GM12878 (cell line): ENCODE results near the gene EEF1A2. TPM values are rescaled to one million over a fixed set of nuclear protein-coding genes. Genes with fewer than 3 reads are reported as not detected.

Experiments used
- ATAC-seq: fragments of 200-7000 bp; cut with Tn5 transposase; 3 replicates; pipeline ENCODE4 v1.9.1; 2020; ENCODE audit warnings: mild to moderate bottlenecking, moderate library complexity
- BruUV-seq: library from RNA; stranded (reverse); fragments of 400-500 nt; replicated peaks from 2 replicates; lab custom pipeline; 2021; lab: Mats Ljungman, UMichigan
- CTCF ChIA-PET: fragments of 300-600 bp; sonication (Branson Sonifier 250); formaldehyde crosslinking; extraction: SDS; loops from one replicate; lab custom pipeline; 2021; ENCODE audit warnings: inconsistent platforms; lab: Yijun Ruan, JAX
- POLR2A ChIA-PET: fragments of 350-600 bp; formaldehyde crosslinking; extraction: SDS; loops from one replicate; lab custom pipeline; 2021; ENCODE audit warnings: inconsistent platforms; lab: Charles Lee
- RAD21 ChIA-PET: fragments of 300-600 bp; sonication (Branson Sonifier 250); formaldehyde crosslinking; loops from one replicate; lab custom pipeline; 2023; ENCODE audit warnings: antibody characterized with exemption; ENCODE audit not compliant: unreplicated experiment; lab: Charles Lee
- SMC1A ChIA-PET: fragments of 300-600 bp; sonication (Branson Sonifier 250); formaldehyde crosslinking; loops from one replicate; lab custom pipeline; 2023; ENCODE audit not compliant: unreplicated experiment, uncharacterized antibody; lab: Charles Lee
- DNase-seq: peaks from one replicate; pipeline ENCODE4 v3.0.0-alpha.2; 2011; ENCODE audit warnings: low read depth, low spot score
- FAIRE-seq: peaks from 3 replicates; lab custom pipeline; 2011; peaks lifted over from hg19 to GRCh38; lab: Jason Lieb, UNC
- H2AFZ ChIP-seq: 2 replicates; pipeline ENCODE4 v1.6.0; 2011; ENCODE audit warnings: low read depth, low read length, control low read depth; ENCODE audit not compliant: control insufficient read depth
- H3K27ac ChIP-seq: 2 replicates; pipeline ENCODE4 v1.5.1; 2011; ENCODE audit warnings: control low read depth; ENCODE audit not compliant: control insufficient read depth, insufficient read depth
- H3K27me3 ChIP-seq, 2 experiments: replicated peaks in 1 of 2; 2 replicates each; pipeline versions ENCODE4 v1.6.0 to v1.6.1; 2011; ENCODE audit warnings: low read length in 1 of 2; ENCODE audit not compliant: control insufficient read depth in 2 of 2, insufficient read depth in 2 of 2
- H3K36me3 ChIP-seq, 2 experiments: 2 replicates each; pipeline ENCODE4 v1.5.1; 2011; ENCODE audit warnings: low read length in 1 of 2; ENCODE audit not compliant: control insufficient read depth in 2 of 2, insufficient read depth in 2 of 2
- H3K4me1 ChIP-seq: 2 replicates; pipeline ENCODE4 v1.6.1; 2011; ENCODE audit warnings: mild to moderate bottlenecking, low read length, moderate library complexity, mixed read lengths; ENCODE audit not compliant: control insufficient read depth, insufficient read depth
- H3K4me2 ChIP-seq: 2 replicates; pipeline ENCODE4 v1.6.0; 2011; ENCODE audit warnings: control low read depth; ENCODE audit not compliant: control insufficient read depth, insufficient read depth
- H3K4me3 ChIP-seq: fragments of 200-600 bp; sonication (generic); 2 replicates; pipeline ENCODE4 v1.5.1; 2016
- H3K79me2 ChIP-seq: 2 replicates; pipeline ENCODE4 v1.6.0; 2011; ENCODE audit warnings: low read length; ENCODE audit not compliant: control insufficient read depth, insufficient read depth
- H3K9ac ChIP-seq: 2 replicates; pipeline ENCODE4 v1.8.0; 2011; ENCODE audit warnings: low read length, control low read depth, mixed read lengths; ENCODE audit not compliant: control insufficient read depth, insufficient read depth
- H3K9me3 ChIP-seq: replicated peaks from 3 replicates; pipeline ENCODE4 v1.5.1; 2011; ENCODE audit warnings: mild to moderate bottlenecking, low read length; ENCODE audit not compliant: control insufficient read depth, insufficient read depth
- H4K20me1 ChIP-seq: 2 replicates; pipeline ENCODE4 v1.6.0; 2011; ENCODE audit not compliant: control insufficient read depth, insufficient read depth
- FOXK2 ChIP-seq: fragments of 450-650 bp; IDR thresholded peaks from 2 replicates; pipeline ENCODE4 v1.6.1; 2017; ENCODE audit warnings: mild to moderate bottlenecking, moderate library complexity
- JUNB ChIP-seq: IDR thresholded peaks from 2 replicates; pipeline ENCODE4 v1.6.1; 2016; ENCODE audit warnings: antibody characterized with exemption, mild to moderate bottlenecking
- YBX1 ChIP-seq: fragments of 450-650 bp; IDR thresholded peaks from 2 replicates; pipeline ENCODE4 v1.6.1; 2016; ENCODE audit warnings: antibody characterized with exemption
- ZBED1 ChIP-seq: IDR thresholded peaks from 2 replicates; pipeline ENCODE4 v1.6.1; 2016; ENCODE audit warnings: borderline replicate concordance
- ZNF274 ChIP-seq: IDR thresholded peaks from one replicate; pipeline ENCODE4 v1.8.0; 2011; ENCODE audit not compliant: insufficient read length, insufficient read depth
- WGBS: methylation state at CpG from one replicate; pipeline ENCODE4 v1.1.6; 2016; ENCODE audit warnings: low lambda C conversion rate; ENCODE audit not compliant: insufficient replicate concordance, insufficient coverage; ENCODE audit errors: missing lambda C conversion rate; 5-methylcytosine and 5-hydroxymethylcytosine counted together
- in situ Hi-C: fragments of 300-500 bp; cut with MboI; formaldehyde crosslinking; loops from 9 replicates; pipeline ENCODE4 v1.14.3; 2018; ENCODE audit warnings: mixed read lengths
- intact Hi-C: fragments of 100-400 bp; cut with micrococcal nuclease; formaldehyde crosslinking; loops from one replicate; pipeline ENCODE4 v1.14.2; 2022; ENCODE audit not compliant: unreplicated experiment
- polyA plus RNA-seq, 11 experiments: library from polyadenylated mRNA; depleted of rRNA in 4 of 11; unstranded in 6 of 11; stranded (reverse) in 5 of 11; fragments of >200 nt; fragmentation: Nextera tagmentation in 4 of 11; fragmentation: Illumina TruSeq in 1 of 11; extraction: Ambion mirVana in 4 of 11; extraction: Trizol in 1 of 11; gene quantifications; 1 replicate in 1 of 11; 2 replicates in 10 of 11; pipeline versions ENCODE4 v1.2.1 to v1.2.3, GENCODE V29; 2011 to 2016; ENCODE audit warnings: inconsistent platforms in 2 of 11, missing spikeins in 2 of 11, low read depth in 1 of 11
- total RNA-seq, 4 experiments: library from RNA; depleted of rRNA in 3 of 4; stranded (reverse); fragments of >200 nt in 3 of 4; fragmentation: Illumina TruSeq in 1 of 4; extraction: Trizol in 1 of 4; gene quantifications; 2 replicates each; pipeline versions ENCODE4 v1.2.1 to v1.2.3, GENCODE V29; 2013 to 2021
- TF ChIP-seq, protein P1 (sequence below): IDR thresholded peaks from 2 replicates; pipeline ENCODE4 v1.6.1; 2012; ENCODE audit warnings: mild to moderate bottlenecking, low read depth, low read length
- TF ChIP-seq, protein P2 (sequence below): fragments of 450-650 bp; conservative IDR thresholded peaks from 2 replicates; pipeline ENCODE4 v1.6.1; 2017; ENCODE audit warnings: mild to moderate bottlenecking, moderate library complexity

The EEF1A2 gene
- total and polyA plus RNA-seq, 10 of the 15 experiments (the other 5 are each of a cell fraction or from before 2014, with no cell fraction given) = 0.56 TPM; not detected in 9

DNA sequence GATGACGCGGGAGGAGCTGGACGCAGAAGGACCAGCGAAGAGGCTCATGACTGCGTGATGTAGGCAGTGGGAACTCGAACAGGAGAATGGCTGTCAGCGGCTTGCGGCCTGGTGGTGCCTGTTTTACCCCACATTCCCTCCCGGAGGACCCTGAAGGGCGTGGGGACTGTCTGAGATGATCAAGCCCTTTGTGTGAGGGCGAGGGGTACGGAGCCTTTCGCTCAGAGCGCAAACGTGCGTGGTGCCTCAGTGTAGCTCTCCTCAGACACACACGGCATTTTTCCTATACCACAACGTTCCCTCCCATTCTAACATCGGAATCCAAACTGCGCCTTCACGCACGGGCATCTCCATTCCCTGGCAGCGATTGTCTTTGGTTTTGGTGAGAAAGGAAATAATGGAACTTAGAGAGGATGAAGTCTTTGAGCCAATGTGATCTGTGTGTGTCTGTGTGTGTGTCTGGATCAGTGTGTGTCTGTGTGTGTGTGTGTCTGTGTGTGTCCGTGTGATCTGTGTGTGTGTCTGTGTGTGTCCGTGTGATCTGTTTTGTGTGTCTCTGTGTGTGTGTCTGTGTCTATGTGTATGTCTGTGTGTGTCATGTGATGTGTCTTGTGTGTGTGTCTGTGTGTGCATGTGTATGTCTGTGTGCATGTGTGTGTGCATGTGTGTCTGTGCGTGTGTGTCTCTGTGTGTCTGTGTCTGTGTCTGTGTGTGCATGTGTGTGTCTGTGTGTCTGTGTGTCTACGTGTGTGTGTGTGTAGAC, 33.0 kb upstream of the EEF1A2 start:
- FAIRE-seq (peak; percentile 38), DNase-seq (no peak), ATAC-seq (no peak)
- TF ChIP-seq FOXK2 (0 out of 2 replicates have a peak, but pooled peaks have one; percentile 29), YBX1 (no peak), ZNF274 (no peak), ZBED1 (no peak), JUNB (no peak)
- TF ChIP-seq, protein P1, sequence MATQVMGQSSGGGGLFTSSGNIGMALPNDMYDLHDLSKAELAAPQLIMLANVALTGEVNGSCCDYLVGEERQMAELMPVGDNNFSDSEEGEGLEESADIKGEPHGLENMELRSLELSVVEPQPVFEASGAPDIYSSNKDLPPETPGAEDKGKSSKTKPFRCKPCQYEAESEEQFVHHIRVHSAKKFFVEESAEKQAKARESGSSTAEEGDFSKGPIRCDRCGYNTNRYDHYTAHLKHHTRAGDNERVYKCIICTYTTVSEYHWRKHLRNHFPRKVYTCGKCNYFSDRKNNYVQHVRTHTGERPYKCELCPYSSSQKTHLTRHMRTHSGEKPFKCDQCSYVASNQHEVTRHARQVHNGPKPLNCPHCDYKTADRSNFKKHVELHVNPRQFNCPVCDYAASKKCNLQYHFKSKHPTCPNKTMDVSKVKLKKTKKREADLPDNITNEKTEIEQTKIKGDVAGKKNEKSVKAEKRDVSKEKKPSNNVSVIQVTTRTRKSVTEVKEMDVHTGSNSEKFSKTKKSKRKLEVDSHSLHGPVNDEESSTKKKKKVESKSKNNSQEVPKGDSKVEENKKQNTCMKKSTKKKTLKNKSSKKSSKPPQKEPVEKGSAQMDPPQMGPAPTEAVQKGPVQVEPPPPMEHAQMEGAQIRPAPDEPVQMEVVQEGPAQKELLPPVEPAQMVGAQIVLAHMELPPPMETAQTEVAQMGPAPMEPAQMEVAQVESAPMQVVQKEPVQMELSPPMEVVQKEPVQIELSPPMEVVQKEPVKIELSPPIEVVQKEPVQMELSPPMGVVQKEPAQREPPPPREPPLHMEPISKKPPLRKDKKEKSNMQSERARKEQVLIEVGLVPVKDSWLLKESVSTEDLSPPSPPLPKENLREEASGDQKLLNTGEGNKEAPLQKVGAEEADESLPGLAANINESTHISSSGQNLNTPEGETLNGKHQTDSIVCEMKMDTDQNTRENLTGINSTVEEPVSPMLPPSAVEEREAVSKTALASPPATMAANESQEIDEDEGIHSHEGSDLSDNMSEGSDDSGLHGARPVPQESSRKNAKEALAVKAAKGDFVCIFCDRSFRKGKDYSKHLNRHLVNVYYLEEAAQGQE = no peak
- TF ChIP-seq, protein P2, sequence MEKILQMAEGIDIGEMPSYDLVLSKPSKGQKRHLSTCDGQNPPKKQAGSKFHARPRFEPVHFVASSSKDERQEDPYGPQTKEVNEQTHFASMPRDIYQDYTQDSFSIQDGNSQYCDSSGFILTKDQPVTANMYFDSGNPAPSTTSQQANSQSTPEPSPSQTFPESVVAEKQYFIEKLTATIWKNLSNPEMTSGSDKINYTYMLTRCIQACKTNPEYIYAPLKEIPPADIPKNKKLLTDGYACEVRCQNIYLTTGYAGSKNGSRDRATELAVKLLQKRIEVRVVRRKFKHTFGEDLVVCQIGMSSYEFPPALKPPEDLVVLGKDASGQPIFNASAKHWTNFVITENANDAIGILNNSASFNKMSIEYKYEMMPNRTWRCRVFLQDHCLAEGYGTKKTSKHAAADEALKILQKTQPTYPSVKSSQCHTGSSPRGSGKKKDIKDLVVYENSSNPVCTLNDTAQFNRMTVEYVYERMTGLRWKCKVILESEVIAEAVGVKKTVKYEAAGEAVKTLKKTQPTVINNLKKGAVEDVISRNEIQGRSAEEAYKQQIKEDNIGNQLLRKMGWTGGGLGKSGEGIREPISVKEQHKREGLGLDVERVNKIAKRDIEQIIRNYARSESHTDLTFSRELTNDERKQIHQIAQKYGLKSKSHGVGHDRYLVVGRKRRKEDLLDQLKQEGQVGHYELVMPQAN = no peak
- 88% methylated on average over 27 of the region's 27 CpGs for WGBS
- H3K79me2 ChIP-seq = no peaks in the 10 kb centered on the region
- in situ Hi-C loops (no loop called here), intact Hi-C loops (no loop called here)
- H3K4me3 ChIP-seq = no peak overlapping the region
- ChIA-PET SMC1A (no interaction called here), POLR2A (no interaction called here), CTCF (interaction anchor here (1.5 kb wide), 1 partner anchor 36 kb away, joined by 4 read pairs; no protein-coding TSS in a partner anchor), RAD21 (interaction anchor here (0.7 kb wide), 1 partner anchor 11 kb away, joined by 3 read pairs; no protein-coding TSS in a partner anchor)
- no peaks in the 10 kb centered on the region for H3K9me3 ChIP-seq
- no peak overlapping the region for H3K27ac ChIP-seq
- H3K4me2 ChIP-seq = no peak overlapping the region
- peaks cover 11% of the 10 kb centered on the region for H3K4me1 ChIP-seq
- no peaks in the 10 kb centered on the region for H4K20me1 ChIP-seq
- H3K9ac ChIP-seq = no peak overlapping the region
- H3K36me3 ChIP-seq = no peaks in the 10 kb centered on the region
- no TSS peak for BruUV-seq
- no peak overlapping the region for H2AFZ ChIP-seq
- H3K27me3 ChIP-seq = no peaks in the 10 kb centered on the region; a peak in 1 of 4 replicates
